ENCODE measurements around the gene TAS1R1.
"Not testable (repeated sequence)": the region's sequence is repeated elsewhere in the genome, so short reads cannot be mapped to it uniquely, and the experiment has no call there.

Gene TAS1R1

DNA sequence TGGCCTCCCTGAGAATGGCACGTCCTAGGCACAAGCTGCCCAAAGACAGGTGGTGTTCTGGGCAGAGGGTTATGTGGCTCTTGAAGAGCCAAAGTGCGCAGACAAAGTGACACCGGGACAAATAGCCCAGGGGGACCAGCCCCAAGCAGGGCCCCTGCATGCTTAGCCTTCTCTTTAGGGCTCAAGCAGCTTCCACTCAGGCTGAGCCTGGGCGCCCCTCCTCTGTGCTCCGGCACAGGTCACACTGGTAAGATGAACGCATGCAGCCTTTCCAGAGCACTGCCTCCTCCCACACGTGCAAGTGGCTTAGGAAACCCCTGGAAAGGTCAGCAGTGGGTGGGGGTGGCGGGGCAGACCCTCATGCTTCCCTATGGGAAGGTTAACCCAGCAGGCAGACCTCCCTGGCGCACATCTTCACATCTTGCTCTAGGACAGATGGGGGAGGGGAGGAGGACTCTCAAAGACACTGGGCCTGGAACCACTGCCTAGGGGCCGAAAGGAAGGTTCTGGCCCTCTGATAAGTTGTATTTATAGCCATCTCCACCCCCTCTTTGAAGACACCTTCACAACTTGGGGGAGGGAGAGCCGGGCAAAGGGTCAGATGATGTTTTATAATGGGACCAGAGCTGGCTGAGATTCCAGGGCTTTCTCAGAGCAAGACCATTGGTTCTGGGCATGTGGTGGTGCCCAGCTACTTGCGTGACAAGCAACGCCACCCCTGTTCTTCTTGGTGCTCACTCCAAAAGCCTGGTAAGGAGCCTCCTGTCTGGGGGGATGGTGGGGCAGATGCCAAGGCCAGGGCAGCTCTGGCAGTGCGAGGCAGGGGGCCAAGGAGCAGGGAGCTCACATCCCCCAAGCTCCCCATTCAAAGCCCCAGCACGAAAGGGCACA, 42.0 kb downstream of the TAS1R1 start:
- TF ChIP-seq CTCF (IDR thresholded peaks at IDR 0.05; ENCODE audit: extremely low read depth, missing control alignments) = no peak

DNA sequence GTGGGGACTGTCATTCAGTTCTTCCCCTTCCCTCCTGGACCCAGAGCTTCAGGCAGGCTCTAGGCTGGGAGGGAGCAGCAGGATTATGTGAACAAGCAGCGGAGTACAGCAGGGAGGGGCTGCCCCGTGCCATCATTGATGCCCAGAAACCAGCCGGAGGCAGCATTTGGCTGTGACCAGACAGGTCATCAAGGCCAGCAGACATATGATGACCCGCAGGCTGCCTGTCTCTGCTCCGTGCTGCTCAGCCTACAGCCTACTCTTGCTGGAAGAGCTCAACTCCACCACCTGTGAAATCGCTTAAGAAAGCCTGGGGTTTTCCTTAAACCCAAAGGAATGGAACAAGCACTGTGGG, 42.6 kb downstream of the TAS1R1 start:
- DNase-seq (ENCODE audit: low spot score) = no peak
- no peak for TF ChIP-seq CTCF (IDR thresholded peaks at IDR 0.05; ENCODE audit: extremely low read depth, missing control alignments)

More for the DNA sequence above, 42.0 kb downstream of the TAS1R1 start:
- no peak for DNase-seq (ENCODE audit: low spot score)

DNA sequence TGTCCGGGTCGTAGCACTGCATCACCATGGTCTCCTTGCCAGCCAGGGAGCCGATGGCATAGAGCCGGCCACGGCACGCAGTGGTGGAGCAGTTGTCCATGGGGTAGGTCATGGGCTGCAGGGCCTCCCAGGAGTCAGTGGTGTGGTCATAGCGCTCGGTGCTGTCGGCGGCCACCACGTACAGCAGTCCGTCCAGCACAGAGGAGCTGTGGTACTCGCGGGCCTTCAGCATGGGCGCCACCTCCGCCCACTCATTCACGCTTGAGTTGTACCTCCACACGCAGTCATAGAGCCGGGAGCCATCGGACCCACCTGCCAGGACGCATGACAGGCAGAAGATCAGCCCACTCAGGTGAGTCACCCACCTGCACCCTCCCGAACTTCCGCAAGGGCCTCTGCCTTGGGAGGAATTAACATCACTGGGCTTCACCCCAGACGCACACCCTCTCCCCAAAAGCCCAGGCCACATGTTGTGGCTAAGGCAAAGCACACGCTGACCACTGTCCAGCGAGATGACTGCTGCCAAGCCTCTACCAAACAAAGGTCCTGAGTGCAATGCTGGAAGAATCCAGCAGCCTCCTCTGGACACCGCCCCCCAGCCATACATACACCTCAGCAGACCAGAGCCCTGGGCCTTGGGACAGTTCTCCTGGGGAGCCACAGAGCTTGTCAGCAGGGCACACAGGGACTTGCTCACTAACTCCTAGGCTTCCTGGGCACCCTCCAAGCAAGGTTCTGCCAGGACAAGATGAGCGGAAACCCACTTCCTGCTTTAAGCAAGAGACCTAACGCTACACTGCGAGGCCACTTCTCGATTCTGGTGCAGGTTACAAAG, 44.3 kb downstream of the TAS1R1 start:
- TF ChIP-seq CTCF (IDR thresholded peaks at IDR 0.05; ENCODE audit: extremely low read depth, missing control alignments) = no peak
- DNase-seq (ENCODE audit: low spot score) = no peak

DNA sequence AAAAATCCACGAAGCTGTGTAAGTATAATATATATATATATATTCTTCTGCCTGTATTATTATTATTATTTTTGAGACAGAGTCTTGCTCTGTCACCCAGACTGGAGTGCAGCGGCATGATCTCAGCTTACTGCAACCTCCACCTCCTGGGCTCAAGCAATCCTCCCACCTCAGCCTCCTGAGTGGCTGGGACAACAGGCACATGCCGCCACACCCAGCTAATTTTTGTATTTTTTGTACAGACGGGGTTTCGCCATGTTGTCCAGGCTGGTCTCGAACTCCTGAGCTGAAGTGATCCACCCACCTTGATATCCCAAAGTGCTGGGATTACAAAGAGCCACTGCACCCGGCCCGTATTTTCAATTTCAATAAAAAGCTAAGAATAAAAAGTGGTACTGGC, 44.9 kb downstream of the TAS1R1 start:
- DNase-seq (ENCODE audit: low spot score) = not testable (repeated sequence)

GRCh38 chr1:6600410-6601048, 45.4 kb downstream of the TAS1R1 start:
- TF ChIP-seq CTCF (IDR thresholded peaks at IDR 0.05; ENCODE audit: extremely low read depth, missing control alignments) = no peak

GRCh38 chr1:6601049-6601922, 46.2 kb downstream of the TAS1R1 start:
- peak; percentile 80 for DNase-seq (ENCODE audit: low spot score)
- no peak for TF ChIP-seq CTCF (IDR thresholded peaks at IDR 0.05; ENCODE audit: extremely low read depth, missing control alignments)

More at GRCh38 chr1:6600410-6601048, 45.4 kb downstream of the TAS1R1 start:
- DNase-seq (ENCODE audit: low spot score) = no peak

Measured in GM20000 (cell line).